ENCODE measurements around the gene KREMEN2.
"Not testable (repeated sequence)": the region's sequence is repeated elsewhere in the genome, so short reads cannot be mapped to it uniquely, and the experiment has no call there.

The KREMEN2 gene

DNA sequence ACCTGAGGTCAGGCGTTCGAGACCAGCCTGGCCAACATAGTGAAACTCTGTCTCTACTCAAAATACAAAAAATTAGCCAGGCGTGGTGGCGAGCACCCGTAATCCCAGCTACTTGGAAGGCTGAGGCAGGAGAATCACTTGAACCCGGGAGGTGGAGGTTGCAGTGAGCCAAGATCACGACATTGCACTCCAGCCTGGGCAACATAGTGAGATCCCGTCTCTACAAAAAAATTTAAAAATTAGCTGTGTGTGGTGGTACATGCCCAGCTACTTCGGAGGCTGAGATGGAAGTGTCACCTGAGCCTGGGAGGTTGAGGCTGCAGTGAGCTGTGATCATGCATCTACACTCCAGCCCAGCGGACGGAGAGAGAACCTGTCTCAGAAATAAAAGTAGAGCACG lies 20.4 kb upstream of the KREMEN2 start:
- not testable (repeated sequence) for DNase-seq

DNA sequence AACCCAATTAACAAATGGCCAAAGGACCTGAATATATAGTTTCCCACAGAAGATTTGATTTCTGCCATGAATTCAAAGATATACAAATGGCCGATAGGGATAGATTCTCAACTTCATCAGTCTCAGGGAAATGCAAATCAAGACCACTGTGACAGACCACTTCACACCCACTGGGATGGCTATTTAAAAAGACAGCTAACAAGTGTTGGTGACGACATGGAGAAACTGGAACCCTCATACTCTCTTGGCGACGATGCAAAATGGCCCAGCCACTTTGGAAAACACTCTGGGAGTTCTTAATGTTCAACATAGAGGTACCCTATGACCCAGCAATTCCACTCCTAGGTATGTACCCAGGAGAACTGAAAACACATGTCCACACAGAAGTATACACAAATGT lies 17.4 kb upstream of the KREMEN2 start:
- DNase-seq, result no peak

DNA sequence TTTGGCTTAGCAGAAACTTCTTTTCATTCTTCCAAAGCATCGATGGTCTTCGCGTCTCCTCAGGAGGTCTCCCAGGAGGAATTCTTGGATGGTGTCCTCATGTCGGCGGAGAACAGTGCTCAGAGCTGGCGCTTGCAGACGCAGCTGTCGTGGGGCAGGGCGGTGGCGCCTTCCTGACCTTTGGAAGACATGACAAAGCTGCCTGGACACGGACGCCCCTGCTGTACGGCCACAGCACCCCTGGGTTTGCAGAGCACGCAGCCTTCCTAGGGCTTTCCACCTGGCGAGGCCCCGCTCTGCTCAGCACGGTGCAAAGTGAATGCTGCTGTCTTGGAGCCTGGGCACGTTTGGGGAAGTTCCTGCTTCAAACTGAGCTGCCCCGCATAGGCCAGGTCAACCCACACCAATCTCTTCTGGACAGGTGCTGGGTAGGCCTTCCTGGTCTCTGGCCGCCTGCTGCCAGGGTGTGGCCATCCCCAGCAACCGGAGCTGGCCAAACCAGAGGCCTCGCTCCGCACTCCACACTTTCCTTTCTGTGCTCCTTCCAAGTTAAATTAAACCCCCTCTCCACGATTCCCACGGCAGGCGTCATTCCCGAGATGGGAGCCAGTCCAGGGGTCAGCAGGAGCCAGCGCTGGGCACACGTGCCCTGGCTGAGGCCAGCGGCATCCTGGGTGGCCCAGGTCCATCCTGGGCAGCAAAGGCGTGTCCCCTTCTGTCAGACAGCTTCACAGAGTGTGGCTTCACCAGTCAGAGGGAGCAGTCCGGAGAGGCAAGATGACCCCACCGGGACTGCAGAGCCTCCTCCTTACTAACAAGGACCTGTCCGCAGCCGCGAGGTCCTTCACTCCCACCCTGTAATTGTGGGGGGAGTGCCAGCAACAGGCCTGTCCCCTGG lies 15.0 kb upstream of the KREMEN2 start:
- DNase-seq, result no peak

DNA sequence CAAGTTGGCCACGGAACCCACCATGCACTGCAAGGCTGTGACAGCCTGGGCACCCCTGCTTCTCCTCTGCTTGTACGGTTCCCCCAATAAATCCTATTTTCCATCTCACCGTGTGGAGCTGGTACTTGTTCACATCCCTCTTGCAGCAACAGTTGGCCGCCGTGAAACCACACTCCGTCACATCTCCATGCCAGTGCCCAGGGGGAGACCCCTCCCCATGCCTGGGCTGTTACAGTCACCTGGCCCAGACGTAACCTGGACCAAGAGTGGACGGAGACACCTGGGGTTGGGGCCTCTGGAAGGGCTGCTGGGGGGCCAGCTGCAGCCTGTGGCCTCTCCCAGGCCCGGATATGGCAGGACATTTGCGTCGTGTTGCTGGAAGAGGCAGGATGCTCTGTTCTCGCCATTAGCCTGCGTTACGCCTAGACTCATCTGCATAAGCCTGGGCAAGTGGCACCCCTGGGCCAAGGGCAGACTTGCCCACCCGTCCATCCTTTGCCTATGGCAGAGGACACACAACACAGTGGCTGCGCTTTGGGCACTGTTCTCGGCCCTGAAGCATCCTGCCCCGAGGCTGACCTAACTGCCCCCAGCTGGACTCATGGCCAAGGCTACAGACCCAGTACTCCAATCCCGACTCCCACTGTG lies 14.2 kb upstream of the KREMEN2 start:
- DNase-seq, result no peak

DNA sequence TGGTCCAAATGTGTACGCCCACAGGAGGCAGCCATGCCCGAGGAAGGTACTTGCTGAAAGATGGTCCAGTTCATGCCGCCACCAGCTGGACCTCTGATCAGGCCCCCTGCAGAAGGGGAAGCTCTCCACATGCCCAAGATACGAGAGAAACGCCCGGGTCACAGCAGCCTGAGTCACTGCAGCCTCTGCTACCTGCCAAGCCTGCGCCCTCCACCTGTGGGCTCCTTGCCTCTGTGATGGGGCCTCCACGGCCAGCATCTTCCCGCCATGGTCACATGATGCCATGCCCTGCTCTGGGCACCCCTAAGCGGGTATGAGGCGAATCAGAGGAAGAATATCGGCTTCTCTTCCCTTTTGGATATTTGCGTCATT lies 13.7 kb upstream of the KREMEN2 start:
- no peak for DNase-seq

DNA sequence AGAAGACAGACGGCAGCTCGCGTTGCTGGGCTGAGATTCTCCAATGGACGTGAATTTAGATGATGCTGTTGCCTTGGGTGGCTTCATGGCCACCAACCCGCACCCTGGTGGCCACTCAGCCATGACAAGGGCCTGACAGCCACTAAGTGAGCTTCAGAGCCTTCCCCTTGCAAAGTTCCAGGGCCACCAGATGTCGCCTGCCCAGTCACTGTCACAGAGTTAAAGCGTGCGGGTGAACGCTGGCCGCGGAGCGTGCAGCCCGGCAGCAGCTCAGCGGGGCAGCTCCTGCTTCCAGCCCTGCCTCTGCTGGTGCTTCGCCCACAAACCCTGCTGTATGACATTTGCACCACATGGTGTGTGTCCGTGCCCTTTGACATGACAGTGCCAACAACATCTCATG lies 13.3 kb upstream of the KREMEN2 start:
- no peak for DNase-seq

DNA sequence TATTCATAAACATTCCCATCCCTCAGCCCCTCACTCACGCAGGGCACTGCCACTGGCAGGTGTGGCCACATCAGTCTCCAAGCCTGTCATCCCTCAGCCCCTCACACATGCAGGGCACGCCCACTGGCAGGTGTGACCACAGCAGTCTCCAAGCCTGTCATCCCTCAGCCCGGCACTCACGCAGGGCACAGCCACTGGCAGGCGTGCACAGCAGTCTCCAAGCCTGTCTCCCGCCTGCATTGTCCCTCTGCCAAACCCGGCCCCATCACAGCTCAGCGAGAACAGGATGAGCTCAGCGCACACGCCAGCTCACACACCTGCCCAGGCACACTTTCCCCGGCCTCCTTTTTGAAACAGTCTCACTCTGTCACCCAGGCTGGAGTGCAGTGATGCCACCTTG lies 11.4 kb upstream of the KREMEN2 start:
- no peak for DNase-seq

DNA sequence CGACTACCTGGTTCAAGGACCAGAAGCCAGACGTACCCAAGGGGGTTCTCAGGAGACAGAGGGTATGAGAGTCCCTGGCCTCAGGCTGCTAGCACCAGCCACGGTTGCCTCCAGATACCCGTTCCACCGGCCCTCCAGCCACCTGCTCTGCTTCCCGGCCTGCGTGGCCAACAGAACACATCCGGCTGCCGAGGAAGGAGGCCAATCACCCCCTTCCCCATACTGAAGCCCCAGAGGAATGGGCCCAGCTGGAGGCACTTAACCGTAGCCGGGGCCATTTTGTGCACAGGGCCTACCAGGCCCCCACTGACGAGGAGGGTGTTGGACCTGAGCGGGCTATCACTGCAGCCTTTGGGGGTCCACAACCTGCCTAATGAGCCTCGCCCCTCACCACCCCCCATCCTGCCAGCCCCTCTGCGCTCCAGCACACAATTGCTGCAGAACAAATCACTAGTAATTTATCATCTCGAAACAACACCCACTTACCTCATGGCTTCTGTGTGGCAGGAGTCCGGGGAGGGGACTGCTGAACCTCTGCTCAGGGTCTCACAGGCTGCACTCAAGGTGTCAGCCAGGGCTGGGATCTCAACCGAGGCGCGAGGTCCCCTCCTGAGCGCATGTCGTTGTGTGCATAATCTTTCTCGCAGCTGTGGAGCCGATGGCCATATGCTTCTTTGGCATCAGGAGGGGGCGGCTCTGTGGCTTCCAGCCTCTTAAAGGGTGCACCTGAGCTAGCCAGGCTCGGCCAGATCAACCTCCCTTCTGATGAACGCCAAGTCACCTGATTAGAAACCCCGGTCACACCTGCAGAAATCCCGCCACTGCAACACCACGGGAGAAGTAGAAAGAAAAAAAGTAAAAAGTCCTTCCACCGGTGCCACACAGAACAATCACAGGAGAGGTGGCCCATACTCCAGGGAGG lies 10.1 kb upstream of the KREMEN2 start:
- no peak for DNase-seq

DNA sequence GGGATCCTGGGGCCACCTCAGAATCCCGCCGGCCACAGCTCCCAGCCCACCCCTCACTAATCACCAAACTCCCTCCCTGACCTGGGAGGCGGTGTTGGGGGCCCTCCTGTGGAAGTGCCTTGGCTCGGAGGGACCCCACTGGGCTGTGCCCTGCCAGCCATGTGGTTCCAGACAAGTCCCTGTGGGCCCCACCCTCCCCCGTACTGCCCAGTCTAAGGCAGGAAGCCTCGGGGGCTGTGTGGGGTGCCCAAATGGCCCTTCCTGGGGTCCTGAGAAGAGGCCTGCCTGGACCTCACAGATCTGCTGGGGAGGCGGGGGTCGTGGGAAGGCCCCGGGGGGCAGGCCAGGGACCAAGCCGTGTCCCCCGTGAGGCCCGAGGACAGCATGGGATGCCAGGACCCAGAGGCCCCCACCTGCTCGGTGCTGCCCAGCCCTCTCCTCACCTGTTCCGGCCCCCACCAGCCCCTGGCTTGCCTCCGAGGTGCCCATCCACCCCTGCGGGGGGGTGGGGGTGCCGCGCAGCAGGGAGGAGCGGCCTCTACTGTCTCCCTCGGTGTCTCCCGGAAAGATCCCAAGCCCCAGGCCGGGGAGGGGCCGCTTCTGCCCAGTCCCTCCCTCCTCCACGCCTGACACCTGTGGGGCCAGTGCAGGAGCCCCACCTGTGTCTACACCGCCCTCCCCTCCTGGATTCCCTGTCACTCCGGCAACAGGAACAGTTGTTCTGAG lies 9.3 kb upstream of the KREMEN2 start:
- DNase-seq, result no peak

DNA sequence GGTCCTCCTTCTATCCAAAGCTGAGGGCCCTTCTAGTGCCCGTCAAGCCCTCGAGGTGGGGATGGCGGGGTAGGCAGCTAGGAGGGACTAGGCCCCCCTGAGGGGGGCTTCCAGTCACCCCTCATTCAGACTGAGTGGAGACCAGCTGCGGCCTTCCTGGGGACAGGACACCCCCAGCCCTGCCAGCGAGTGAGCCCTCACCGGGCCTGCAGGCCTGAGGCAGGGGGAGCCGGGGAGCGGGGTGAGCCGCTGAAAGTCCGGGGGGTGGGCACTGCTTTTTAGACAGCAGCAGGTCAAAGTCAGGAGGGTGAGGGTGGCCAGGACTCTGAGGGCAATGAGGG lies 8.7 kb upstream of the KREMEN2 start:
- DNase-seq, result no peak

DNA sequence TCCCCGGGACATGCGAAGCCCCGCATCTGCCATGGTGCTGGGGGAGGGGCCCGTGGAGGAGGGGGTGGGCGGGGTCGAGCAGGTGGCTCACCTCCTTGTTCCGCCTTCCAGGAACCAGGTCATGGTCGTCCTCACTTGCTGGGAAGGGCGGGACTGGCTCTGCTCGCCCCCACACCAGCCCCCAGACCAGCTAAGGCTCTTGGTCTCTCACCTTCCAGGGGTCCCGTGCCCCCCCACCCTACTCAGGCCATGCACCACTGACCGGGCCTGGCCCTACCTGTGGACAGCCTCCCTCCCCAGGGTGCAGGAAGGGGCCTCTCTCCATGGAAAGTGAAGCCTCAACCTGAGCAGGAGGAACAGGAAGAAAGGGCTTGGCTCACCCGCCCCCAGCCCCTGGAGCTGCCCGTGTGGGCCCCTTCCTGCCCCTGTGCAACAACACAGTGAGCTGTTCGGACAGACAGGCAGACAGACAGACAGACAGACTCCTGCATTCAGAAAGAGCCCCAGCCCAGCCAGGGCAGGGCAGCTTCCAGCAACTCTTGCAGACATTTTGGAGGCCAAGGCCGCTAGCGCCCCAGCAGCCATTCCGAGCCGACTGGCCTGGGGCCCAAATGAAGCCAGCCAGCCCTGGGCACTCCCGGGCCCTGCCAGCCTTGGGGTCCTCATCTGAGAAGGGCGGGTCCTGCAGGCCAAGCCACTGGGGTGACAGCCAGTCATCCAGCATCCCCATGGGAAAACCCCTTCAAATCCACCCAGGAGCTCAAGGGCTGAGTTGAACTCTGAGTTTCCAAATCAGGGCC lies 8.1 kb upstream of the KREMEN2 start:
- peak; percentile 27 for DNase-seq

DNA sequence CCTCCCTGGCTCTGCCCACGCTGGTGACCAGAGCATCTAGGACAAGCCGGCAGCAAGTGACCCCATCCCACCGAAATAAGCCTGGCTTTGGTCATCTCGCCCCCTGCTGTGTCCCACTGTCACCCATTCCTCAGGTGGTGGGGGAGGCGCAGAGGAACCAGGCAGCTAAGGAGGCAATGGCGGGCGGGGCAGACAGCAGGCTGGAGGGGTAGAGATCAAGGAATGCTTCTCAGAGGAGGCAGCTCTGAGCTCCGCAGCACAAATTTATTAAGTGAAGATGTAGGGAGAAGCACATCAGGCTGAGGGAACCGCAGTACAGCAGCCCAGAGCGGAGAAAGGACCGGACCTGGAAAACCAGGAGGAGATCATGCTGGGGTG lies 7.5 kb upstream of the KREMEN2 start:
- no peak for DNase-seq

DNA sequence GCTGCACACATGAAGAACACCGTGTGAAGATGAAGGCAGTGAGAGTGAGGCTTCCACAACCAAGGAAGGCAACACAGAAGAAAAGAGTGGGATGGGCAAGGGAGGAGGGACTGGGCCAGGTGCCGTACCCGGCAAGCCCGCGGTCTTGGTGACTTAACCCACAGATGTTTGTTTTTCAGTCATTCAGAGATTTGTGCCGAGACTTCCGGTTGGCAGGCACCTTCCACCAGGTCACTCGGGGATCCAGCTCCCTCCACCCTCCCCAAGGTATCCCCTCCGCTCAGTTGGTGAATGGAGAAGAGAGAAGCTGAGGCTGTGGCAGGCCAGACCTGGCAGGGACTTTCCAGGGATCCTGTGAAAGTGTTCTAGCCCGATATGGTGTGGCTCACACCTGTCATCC lies 4.9 kb upstream of the KREMEN2 start:
- DNase-seq, result no peak

DNA sequence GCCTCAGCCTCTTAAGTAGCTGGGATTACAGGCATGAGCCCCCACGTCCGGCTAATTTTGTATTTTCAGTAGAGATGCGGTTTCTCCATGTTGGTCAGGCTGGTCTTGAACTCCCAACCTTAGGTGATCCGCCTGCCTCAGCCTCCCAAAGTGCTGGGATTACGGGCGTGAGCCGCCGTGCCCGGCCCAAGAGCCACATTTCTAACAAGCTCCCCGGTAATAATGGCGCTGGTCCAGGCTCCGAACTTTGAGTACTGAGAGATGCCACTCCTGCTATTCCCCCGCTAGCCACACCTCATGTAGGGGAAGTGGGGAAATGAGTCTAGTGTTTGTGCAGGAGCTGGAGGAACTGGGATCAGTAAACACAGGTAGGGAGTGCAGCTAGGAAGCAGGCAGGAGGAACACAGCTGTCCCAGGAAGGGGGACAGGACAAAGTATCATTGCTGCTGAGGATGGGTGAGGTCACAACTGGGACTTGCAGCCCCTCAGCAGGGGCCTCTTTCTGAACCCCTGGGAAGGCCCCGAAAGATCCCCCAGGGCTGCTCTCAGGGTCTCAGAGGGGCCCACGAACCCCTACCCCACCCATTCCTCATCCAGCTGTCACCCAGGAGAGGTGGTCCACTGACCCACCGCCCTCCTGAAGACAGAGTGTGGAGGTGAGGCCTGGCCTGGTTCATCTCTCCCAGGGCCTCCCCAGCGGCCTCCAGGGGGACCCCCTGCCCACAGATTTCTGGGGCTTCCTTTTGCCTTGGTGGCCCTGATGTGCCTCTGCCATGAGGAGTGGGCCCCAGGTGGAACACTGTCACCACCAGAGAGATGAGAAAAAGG lies 3.7 kb upstream of the KREMEN2 start:
- no peak for DNase-seq

DNA sequence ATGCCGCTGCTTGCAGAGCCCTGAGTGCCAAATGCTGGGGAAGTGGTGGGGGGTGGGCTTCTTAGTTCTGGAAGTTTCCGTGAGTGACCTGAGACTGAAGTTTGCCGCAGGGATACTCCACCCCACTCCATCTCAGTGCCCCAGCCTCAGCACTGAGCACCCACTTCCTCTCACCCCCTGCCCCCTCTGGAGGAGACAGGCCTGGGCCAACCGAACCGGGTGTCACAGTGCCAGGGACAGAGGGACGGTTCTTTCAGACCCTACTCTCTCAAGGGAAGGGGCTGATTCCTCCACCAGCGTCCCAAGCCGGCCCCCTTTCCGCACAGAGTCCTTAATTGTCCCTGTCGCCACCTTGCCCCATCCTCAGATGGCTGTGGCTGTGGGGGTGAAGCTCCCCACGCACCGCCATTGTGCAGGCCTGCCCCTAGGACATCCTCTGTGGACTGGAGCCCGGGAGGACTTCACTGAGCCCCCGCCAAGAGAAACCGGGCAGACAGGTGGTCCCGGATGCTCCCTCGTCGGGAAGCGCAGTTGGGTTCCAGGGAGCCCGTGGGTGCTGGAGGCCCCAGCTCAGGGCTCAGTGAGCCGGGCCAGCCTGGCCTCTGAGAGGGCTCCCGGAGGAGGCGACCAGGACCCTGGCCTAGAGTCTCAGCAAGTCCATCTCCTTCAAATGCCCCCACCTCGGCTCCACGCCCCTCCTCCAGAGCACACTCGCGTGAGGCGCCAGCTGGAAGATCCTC lies 1.6 kb upstream of the KREMEN2 start:
- no peak for DNase-seq

DNA sequence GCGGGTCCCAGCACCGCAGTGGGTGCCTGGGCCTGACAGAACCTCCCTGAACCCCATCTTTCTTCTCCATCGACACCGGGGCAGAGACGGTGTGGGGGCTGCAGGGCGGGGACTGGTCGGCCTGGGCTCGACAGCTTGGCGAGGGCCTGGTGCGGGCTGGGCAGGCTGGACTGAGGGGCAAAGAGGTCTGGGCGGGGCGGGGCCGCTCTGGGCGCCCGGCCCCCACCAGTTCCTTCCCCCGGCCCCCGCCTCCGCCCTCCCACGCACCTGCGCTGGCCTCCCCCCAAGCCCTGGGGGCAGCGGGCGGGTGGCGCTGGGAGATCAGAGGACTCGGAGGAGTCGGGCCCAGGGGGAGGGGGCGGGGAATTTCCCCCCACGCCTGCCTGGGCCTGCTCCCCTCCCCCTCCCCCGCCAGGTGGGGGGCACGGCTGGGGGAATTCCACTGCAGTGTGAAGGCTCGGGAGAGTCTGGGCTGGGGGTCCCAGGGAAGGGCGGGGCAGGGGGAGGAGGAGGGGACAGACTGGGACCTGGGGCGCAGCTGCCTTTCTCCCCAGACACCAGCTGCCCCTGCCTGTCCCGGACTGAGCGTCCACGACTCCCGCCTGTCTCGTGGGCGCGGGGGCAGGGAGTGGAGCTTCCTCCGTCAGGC lies 877 bp upstream of the KREMEN2 start:
- DNase-seq, result no peak

DNA sequence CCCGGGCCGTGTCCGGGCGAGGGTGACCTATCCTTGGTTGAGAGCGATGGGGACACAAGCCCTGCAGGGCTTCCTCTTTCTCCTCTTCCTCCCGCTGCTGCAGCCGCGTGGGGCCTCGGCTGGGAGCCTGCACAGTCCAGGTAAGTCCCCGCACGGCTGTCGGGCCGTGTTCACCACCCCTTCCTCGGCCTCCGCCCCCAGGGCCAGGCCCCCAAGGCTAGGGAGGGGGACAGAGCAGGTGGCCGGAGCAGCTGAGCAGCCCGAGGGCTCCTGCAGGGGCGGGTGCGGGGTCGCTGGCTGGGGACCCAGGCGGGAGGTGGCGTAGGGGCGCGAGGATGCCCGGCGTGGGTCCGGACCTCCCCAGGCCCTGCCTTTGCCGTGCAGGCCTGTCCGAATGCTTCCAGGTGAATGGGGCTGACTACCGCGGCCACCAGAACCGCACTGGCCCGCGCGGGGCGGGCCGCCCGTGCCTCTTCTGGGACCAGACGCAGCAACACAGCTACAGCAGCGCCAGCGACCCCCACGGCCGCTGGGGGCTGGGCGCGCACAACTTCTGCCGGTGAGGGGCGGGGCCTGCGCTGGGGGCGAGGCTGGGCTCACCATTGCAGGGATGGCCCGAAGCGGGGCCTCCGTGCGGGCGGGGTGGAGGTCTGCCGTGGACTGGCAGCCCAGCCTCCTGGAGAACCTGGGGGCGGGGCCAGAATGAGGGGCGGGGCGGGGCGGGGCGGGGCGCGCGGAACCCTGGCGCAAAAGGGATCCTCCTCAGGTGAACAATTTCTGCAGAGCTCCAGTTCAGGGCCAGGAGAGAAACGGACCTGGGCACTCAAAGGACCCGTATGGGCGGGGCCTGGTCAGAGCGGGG lies 631 bp downstream of the KREMEN2 start:
- no peak for DNase-seq

DNA sequence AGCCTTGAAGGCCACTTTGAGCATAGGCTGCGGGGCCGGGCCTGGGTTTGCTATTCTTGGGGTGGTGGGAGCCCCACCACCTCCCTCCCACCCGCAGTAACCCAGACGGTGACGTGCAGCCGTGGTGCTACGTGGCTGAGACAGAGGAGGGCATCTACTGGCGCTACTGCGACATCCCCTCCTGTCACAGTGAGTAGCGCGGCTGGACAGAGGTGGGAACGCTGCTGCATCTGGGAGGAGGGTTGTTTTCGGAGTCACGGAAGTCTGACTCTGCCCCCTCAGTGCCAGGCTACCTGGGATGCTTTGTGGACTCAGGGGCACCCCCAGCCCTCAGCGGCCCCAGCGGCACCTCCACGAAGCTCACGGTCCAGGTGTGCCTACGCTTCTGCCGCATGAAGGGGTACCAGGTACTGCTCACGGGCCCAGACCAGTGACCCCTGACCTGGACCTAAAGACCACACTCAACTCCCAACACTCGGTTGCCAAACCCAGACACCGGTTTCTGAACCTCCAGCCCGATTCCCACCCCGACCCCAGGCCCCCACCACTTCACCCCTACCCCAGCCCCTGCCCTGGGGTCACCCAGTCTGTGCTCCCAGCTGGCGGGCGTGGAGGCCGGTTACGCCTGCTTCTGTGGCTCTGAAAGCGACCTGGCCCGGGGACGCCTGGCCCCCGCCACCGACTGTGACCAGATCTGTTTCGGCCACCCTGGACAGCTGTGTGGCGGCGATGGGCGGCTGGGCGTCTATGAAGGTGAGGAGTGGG lies 2.1 kb downstream of the KREMEN2 start:
- no peak for DNase-seq
